GM18517 (cell line): ENCODE measurements around the gene PLIN3.
"Not testable (repeated sequence)": the region's sequence is repeated elsewhere in the genome, so short reads cannot be mapped to it uniquely, and the experiment has no call there.

Experiments
- ATAC-seq: cut with Tn5 transposase; IDR thresholded peaks from one replicate; pipeline ENCODE4 v1.9.1; 2021; ENCODE audit warnings: mild to moderate bottlenecking, moderate library complexity; ENCODE audit not compliant: unreplicated experiment

The PLIN3 gene

DNA sequence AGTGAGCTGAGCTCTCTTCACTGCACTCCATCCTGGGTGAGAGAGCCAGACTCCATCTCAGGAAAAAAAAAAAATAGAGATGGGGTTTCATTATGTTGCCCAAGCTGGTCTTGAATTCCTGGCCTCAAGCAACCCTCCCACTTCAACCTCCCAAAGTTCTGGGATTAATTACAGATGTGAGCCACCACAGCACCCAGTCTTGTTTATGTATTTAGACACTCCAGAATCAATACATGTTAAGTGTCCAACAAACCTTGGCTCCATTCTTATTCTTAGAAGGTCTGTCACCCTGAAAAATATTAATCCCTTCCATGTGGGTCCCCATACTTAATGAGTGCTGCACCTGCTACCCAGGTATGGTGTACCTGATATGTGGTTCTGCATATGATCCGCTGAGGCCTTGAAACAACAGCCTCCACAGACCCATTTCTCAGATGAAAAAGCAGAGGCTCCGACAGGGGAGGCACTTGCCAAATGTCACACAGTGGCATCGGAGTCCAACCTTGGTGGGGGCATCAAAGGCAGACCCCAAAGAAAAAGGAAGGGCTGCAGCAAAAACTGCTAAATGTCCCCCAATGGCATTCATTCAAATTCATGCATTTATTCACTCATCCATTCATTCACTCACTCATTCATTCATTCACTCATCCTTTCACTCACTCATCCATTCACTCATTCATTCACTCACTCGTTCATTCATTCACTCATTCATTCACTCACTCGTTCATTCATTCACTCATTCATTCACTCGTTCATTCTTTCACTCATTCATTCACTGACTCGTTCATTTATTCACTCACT, 52.6 kb downstream of the PLIN3 start:
- no peak for ATAC-seq

DNA sequence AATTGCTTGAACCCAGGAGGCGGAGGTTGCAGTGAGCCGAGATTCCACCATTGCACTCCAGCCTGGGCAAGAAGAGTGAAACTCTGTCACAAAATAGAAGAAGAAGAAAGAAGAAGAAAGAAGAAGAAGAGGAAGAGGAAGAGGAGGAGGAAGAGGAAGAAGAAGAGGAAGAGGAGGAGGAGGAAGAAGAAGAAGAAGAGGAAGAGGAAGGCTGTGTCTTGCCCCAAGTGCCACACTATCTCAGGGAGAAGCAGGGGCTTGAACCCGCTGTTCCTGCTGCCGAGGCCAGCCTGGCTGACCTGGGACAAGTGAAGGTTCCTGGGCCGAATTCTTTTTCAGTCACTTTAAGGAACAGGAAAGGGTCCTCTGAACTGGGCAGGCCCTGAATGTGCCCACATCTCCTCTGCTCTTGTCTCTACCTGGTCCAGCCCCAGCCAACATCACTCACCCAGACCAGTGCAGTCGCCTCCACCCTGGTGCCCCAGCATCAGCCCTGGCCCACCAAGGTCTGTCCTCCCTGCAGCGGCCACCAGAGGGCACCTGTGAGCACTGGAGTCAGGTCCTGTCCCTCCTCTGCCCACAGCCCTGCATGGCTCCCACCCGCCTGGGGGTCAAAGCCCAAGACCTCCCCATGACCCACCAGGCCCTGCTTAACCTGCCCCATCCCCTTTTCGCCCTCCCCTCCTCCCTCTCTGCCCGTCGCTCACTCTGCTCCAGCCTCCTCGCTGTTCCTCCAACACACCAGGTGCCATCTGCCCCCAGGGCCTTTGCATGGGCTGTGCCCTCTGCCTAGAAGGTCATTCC, 55.9 kb downstream of the PLIN3 start:
- no peak for ATAC-seq

DNA sequence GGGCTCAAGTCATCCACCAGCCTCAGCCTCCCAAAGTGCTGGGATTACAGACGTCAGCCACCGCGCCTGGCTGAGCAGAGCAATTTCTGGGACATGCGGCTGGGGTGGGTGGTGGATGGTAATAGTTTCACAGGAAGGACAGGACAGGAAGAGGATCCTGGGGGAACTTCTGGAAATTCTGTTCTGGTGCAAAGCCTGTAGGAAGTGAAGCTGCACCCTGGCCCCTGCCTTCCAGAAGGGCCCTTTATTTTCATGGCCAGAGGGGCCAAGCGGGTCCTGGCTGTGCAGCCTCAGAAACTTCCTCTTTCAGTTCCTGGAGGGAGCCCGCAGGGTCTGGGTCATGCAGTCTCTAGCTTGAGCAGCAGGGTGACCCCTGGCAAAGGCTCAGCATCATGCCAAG, 60.3 kb downstream of the PLIN3 start:
- no peak for ATAC-seq

DNA sequence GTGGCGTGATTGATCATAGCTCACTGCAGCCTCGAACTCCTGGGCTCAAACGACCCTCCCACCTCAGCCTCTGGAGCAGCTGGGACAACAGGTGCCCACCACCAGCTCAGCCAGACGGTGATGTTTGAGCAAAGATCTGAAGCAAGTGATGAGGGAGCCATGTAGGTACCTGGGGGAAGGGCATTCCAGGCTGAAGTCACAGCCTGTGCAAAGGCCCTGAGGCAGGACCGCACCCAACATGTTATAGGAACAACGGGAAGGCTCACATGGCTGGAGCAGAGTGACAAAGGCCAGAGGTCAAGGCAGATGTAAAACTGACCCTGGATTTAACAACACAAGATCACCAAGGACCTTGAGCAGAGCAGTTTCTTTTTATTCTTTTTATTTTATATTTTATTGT, 61.1 kb downstream of the PLIN3 start:
- ATAC-seq = no peak

DNA sequence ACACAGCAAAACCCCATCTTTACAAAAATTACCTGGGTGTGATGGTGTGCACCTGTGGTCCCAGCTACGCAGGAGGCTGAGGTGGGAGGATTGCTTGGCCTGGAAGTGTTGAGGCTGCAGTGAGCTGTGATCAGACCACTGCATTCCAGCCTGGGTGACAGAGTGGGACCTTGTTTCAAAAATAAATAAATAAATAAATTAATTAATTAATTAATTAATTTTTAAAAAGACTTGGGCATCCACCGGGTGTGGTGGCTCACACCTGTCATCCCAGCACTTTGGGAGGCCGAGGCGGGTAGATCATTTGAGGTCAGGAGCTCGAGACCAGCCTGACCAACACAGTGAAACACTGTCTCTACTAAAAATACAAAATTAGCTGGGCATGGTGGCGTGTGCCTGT, 62.3 kb downstream of the PLIN3 start:
- not testable (repeated sequence) for ATAC-seq

DNA sequence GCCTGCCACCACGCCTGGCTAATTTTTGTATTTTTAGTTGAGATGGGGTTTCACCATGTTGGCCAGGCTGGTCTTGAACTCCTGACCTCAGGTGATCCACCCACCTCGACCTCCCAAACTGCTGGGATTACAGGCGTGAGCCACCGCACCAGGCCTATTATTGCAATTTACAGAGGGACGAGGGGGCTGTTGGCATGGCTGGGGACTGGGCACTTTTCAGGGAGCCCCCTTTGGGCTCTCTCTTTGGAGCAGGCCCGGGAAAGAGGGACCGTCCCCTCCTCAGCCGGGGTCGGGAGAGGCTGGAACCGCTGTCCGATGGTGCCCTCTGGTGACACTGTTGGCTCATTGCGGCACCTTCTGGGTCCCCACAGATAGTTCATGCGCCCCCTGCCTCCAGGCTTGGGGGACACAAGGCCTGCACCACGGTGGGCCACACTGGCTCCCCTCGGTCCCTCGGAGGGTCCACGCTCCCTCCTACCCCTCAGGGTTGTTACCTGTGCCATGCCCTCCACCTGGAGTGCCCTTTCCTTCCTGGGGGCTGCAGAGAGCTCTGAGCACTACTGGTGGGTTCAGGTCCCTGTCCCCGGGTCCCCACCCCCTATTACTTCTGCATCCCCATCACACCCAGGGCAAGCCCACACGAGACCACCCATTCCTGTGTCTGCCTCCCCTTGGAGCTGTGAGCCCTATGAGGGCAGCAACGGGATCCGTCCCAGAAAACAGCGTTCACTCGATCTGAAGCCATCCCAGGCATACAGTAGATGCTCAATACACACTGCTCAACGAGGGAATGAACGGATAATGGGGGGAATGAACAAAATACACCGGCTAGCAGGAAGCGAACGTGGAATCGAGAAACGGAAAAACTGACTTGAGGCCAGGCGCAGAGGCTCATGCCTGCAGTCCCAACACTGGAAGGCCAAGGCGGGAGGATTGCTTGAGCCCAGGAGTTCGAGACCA, 63.5 kb downstream of the PLIN3 start:
- ATAC-seq = no peak

DNA sequence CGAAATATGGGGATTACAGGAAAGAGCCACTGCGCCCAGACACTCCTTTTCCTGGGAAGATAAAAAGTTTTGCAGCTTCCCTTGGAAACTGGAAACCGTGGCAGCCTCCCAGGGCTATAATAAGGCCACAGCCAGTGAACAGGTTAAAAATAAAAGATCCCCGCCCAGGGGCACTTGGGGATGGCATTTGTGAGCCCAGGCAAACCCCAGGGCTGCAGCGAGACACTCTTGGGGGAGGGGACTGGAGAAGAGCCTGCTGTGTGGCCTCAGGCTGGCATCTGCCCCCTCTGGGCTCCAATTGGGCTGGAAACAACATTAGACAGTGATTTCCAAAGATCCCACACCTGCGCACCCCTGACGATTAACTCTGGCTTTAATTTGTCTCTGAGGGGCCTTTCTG, 64.8 kb downstream of the PLIN3 start:
- no peak for ATAC-seq

DNA sequence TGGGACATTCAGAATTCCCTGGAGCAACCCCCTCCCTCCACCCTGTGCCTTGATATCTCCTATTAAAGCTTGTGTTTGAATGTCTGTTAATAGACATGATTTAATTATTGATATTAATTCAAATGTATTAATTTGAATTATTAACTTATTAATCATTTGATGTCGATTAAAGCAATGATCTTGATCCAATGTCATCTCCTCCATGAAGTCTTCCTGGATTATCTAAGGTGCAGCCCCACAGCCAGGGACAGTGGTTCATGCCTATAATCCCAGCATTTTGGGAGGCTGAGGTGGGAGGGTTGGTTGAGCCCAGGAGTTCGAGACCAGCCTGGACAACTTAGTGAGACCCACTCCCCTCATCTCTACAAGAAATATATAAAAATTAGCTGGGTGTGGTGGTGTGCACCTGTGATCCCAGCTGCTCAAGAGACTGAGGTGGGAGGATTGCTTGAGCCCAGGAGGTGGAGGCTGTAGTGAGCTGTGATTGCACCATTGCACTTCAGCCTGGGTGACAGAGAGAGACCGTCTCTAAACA, 66.3 kb downstream of the PLIN3 start:
- ATAC-seq = no peak

DNA sequence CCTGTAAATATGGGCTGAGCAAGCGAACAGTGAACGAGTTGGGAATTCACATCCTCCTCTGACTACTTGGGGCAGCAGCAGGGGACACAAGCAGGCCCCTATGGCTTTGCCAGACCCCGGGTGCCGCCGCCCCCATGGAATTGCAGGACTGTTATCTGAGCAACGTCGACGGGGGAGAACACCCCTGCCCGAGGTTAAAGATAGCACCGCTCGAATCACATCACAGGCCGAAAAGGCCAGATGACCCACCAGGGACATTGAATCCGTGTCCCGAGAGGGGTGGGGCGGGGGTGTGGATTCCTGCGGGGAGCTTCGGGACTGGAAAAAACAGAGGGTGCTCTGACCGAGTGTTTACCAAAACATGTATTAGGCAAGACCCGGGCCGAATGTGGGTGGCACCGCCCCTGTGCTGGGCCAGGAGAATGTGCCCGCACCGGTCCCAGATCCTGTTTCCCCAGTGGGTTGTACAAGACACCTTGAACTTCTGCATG, 66.8 kb downstream of the PLIN3 start:
- no peak for ATAC-seq

DNA sequence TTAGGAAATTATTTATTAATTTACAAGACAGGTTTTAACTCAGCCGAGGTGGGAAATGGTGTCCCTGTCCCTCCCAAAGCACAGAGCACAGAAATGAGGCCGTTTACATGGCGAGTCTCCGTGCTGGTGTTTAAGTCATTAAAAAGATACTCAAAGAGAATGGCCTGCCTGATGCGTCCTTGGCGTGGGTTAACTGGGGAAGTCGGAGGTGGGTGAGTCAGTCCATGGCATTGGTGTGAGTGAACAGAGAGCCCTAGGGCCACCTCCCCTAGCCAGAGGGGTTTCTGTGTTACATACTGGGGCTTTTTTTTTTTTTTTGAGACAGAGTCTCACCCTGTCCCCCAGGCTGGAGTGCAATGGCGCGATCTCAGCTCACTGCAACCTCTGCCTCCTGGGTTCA, 72.1 kb downstream of the PLIN3 start:
- ATAC-seq = no peak

DNA sequence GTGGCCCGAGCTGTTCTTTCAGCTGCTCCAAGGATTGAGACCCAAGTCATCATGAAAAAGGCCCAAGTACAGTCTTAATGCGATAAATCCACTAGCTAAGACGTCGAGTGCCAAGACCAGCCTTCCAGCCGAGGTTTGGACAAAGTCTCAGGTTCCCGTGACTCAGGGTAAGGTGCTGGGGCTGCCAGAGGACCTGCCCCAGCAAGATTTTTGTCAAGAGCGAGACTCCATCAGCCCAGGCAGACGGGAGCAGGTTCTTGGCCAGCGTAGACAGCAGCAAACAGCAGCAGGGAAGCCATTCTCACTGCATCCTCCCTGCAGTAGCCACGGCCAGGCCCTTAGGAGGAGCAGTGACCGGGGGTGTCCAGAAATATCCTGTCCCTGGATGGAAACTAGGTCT, 72.5 kb downstream of the PLIN3 start:
- no peak for ATAC-seq

DNA sequence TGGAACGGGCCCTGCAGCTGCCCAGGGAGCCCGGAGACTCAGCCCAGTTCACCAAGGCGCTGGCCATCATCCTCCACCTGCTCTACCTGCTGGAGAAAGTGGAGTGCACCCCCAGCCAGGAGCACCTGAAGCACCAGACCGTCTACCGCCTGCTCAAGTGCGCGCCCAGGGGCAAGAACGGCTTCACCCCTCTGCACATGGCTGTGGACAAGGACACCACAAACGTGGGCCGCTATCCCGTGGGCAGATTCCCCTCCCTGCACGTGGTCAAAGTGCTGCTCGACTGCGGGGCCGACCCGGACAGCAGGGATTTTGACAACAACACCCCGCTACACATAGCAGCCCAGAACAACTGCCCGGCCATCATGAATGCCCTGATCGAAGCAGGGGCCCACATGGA, 74.2 kb downstream of the PLIN3 start:
- ATAC-seq = not testable (repeated sequence)

DNA sequence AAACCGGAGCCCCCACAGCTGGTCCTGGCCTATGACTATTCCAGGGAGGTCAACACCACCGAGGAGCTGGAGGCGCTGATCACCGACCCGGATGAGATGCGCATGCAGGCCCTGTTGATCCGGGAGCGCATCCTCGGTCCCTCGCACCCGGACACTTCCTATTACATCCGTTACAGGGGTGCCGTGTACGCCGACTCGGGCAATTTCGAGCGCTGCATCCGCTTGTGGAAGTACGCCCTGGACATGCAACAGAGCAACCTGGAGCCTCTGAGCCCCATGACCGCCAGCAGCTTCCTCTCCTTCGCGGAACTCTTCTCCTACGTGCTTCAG, 74.6 kb downstream of the PLIN3 start:
- ATAC-seq = not testable (repeated sequence)

DNA sequence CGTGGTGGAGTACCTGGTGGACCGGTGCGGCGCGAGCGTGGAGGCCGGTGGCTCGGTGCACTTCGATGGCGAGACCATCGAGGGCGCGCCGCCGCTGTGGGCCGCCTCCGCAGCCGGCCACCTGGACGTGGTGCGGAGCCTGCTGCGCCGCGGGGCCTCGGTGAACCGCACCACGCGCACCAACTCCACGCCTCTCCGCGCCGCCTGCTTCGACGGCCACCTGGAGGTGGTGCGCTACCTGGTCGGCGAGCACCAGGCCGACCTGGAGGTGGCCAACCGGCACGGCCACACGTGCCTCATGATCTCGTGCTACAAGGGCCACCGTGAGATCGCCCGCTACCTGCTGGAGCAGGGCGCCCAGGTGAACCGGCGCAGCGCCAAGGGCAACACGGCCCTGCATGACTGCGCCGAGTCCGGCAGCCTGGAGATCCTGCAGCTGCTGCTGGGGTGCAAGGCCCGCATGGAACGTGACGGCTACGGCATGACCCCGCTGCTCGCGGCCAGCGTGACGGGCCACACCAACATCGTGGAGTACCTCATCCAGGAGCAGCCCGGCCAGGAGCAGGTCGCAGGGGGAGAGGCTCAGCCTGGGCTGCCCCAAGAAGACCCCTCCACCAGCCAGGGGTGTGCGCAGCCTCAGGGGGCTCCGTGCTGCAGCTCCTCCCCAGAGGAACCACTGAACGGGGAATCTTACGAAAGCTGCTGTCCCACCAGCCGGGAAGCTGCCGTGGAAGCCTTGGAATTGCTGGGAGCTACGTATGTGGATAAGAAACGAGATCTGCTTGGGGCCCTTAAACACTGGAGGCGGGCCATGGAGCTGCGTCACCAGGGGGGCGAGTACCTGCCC, 75.2 kb downstream of the PLIN3 start:
- not testable (repeated sequence) for ATAC-seq

DNA sequence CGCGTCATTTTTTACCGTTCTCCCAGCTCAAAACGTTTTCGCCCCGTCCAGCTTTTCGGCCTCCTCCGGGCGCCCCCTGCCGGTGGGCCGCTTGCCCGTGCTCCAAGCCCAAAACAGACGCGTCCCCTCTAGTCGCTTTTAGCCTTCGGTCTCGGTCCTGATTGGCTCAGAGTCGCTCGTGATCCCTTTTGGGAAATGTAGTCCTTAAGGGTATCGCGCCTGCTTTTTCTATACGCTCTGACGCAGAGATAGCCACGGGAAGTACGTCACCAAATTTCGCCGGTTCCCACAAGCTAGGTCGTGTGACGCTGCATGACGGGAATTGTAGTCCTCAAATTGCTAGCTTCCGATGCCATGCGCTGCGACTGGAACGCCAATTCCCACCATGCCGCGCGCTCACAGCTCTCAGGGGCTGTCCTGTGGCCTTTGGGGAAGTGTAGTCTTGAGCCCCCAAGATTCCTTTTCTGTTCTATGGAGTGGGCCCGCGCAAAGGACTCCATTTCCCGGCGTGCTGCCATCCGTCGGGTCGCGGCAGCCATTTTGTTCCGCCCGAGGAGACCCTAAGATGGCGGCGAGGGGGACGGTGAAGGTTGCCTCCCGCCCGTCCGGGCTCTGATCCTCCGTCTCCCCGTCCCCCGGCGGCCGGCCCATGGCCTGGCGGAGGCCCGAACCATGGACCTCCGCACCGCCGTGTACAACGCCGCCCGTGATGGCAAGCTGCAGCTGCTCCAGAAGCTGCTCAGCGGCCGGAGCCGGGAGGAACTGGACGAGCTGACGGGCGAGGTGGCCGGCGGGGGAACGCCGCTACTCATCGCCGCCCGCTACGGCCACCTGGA, 76.1 kb downstream of the PLIN3 start, which contains the start of gene FEM1A:
Gene FEM1A (plus strand): TSS at position 552 of the 836 bp plus-strand sequence. CDS start 121 bp downstream, at position 673.
- ATAC-seq = peak; percentile 96
